Measurements from ENCODE around the gene RBP2.

The RBP2 gene

GRCh38 chr3:139480585-139480984, 4.3 kb upstream of the RBP2 start:
- DNase-seq (ENCODE audit: low read depth) = no peak

- no peak for DNase-seq (ENCODE audit: low read depth)
Measured at GRCh38 chr3:139477710-139478640, 1.7 kb upstream of the RBP2 start.

GRCh38 chr3:139473155-139473771, 3.1 kb downstream of the RBP2 start:
- no peak for DNase-seq (ENCODE audit: low read depth)

- no peak for DNase-seq (ENCODE audit: low read depth)
Measured at GRCh38 chr3:139472380-139473010, 3.8 kb downstream of the RBP2 start.

- DNase-seq (ENCODE audit: low read depth) = no peak
Measured at GRCh38 chr3:139470199-139470598, 6.1 kb downstream of the RBP2 start.

GRCh38 chr3:139468399-139468798, 7.9 kb downstream of the RBP2 start:
- no peak for DNase-seq (ENCODE audit: low read depth)

- no peak for DNase-seq (ENCODE audit: low read depth)
Measured at GRCh38 chr3:139466360-139466759, 10.0 kb downstream of the RBP2 start.

GRCh38 chr3:139465636-139466035, 10.7 kb downstream of the RBP2 start:
- no peak for DNase-seq (ENCODE audit: low read depth)

GRCh38 chr3:139463466-139463865, 12.8 kb downstream of the RBP2 start:
- no peak for DNase-seq (ENCODE audit: low read depth)

- no peak for DNase-seq (ENCODE audit: low read depth)
Measured at GRCh38 chr3:139460529-139460928, 15.8 kb downstream of the RBP2 start.

GRCh38 chr3:139460076-139460475, 16.2 kb downstream of the RBP2 start:
- DNase-seq (ENCODE audit: low read depth) = no peak

- DNase-seq (ENCODE audit: low read depth) = no peak
Measured at GRCh38 chr3:139458348-139458747, 18.0 kb downstream of the RBP2 start.

GRCh38 chr3:139457066-139457465, 19.2 kb downstream of the RBP2 start:
- DNase-seq (ENCODE audit: low read depth) = no peak

GRCh38 chr3:139456386-139456785, 19.9 kb downstream of the RBP2 start:
- DNase-seq (ENCODE audit: low read depth) = no peak

- DNase-seq (ENCODE audit: low read depth) = no peak
Measured at GRCh38 chr3:139455855-139456254, 20.5 kb downstream of the RBP2 start.

GRCh38 chr3:139455206-139455605, 21.1 kb downstream of the RBP2 start:
- no peak for DNase-seq (ENCODE audit: low read depth)

- no peak for DNase-seq (ENCODE audit: low read depth)
Measured at GRCh38 chr3:139454346-139454745, 22.0 kb downstream of the RBP2 start.

- DNase-seq (ENCODE audit: low read depth) = no peak
Measured at GRCh38 chr3:139450159-139450558, 26.2 kb downstream of the RBP2 start.

GRCh38 chr3:139449566-139449965, 26.8 kb downstream of the RBP2 start:
- DNase-seq (ENCODE audit: low read depth) = no peak

GRCh38 chr3:139448104-139448503, 28.2 kb downstream of the RBP2 start:
- DNase-seq (ENCODE audit: low read depth) = no peak

- no peak for DNase-seq (ENCODE audit: low read depth)
Measured at GRCh38 chr3:139447486-139447885, 28.8 kb downstream of the RBP2 start.

GRCh38 chr3:139444446-139444845, 31.9 kb downstream of the RBP2 start:
- DNase-seq (ENCODE audit: low read depth) = no peak

GRCh38 chr3:139443186-139443585, 33.1 kb downstream of the RBP2 start:
- no peak for DNase-seq (ENCODE audit: low read depth)
